PC-3 (cell line): ENCODE data around the gene HDAC1.

Source experiments
- CTCF ChIP-seq: fragments of 300-600 bp; sonication (generic); conservative IDR thresholded peaks from 2 replicates; pipeline ENCODE4 v1.5.1; 2017; ENCODE audit warnings: antibody characterized with exemption, low read depth, mild to moderate bottlenecking, low read length
- EZH2 ChIP-seq: fragments of 300-600 bp; sonication (generic); IDR thresholded peaks from one replicate; pipeline ENCODE4 v1.6.1; 2017; ENCODE audit warnings: antibody characterized with exemption, mild to moderate bottlenecking, low read length; ENCODE audit not compliant: unreplicated experiment

DNA sequence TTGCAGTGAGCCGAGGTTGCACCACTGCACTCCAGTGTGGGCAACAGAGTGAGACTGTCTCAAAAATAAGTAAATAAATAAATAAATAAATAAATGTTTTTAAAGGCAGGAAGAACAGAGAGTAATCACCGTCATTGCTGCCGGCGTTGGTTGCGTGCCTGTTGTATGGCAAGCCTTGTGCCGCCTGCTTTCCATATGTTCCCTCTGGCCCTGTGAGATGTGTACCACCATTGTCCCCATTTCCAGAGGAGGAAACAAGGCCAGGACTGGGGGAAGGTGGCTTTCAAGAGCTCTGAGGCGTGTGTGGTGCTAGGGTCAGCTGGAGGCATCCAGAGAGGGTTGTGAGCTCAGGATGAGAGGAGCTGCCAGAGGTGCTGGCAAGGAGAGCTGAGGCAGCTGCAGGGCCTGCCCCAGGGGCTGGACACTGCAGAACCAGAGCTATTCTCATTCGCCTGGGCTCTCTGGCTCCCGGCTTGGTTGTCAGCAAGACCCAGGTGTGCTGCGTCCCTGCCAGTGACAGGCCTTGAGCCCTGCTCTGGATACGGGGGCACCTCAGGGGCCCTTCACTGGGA is 49.4 kb downstream of the HDAC1 start:
- TF ChIP-seq CTCF: no peak
- TF ChIP-seq EZH2: no peak
